HepG2 (cell line): Measurements from ENCODE around the gene GAS2. TPM values are rescaled to one million over a fixed set of nuclear protein-coding genes. Genes with fewer than 3 reads are reported as not detected.

Source experiments
- ATAC-seq: fragments of 200-7000 bp; cut with Tn5 transposase; 3 replicates; pipeline ENCODE4 v1.9.1; 2020; ENCODE audit warnings: mild to moderate bottlenecking, moderate library complexity
- BruUV-seq: library from RNA; stranded (reverse); fragments of 400-500 nt; replicated peaks from 2 replicates; lab custom pipeline; 2021; lab: Mats Ljungman, UMichigan
- CTCF ChIA-PET: fragments of 300-600 bp; formaldehyde crosslinking; extraction: SDS; loops from one replicate; lab custom pipeline; 2021; ENCODE audit warnings: low total read pairs, inconsistent platforms, low intra/inter-chr PET ratio; lab: Yijun Ruan, JAX
- POLR2A ChIA-PET: fragments of 350-600 bp; sonication (Branson Sonifier 250); formaldehyde crosslinking; loops from one replicate; lab custom pipeline; 2020; ENCODE audit warnings: antibody characterized with exemption, inconsistent platforms; lab: Yijun Ruan, JAX
- DNase-seq: peaks from one replicate; pipeline ENCODE4 v3.0.0-alpha.2; 2015; ENCODE audit warnings: low spot score
- FAIRE-seq: peaks from 3 replicates; lab custom pipeline; 2011; peaks lifted over from hg19 to GRCh38; lab: Jason Lieb, UNC
- H2AFZ ChIP-seq: one replicate; pipeline ENCODE4 v1.6.1; 2011; ENCODE audit warnings: low read length, inconsistent platforms
- H3K27ac ChIP-seq: fragments of 300-600 bp; 3 replicates; pipeline ENCODE4 v1.8.0; 2011; ENCODE audit warnings: mixed run types, mild to moderate bottlenecking, mixed read lengths, low read length, inconsistent platforms; ENCODE audit not compliant: insufficient read depth; ENCODE audit errors: extremely low read length
- H3K27me3 ChIP-seq, 2 experiments: fragments of 200-600 bp in 1 of 2; 2 replicates in 1 of 2; 3 replicates in 1 of 2; pipeline versions ENCODE4 v1.6.0 to v1.8.0; 2011; ENCODE audit warnings: low read length in 2 of 2, mild to moderate bottlenecking in 2 of 2, moderate library complexity in 2 of 2, inconsistent platforms in 1 of 2; ENCODE audit not compliant: insufficient read depth in 2 of 2, control insufficient read depth in 1 of 2
- H3K36me3 ChIP-seq, 2 experiments: fragments of 200-600 bp in 1 of 2; replicated peaks in 1 of 2; 2 replicates in 1 of 2; 3 replicates in 1 of 2; pipeline versions ENCODE4 v1.5.1 to v1.8.0; 2011; ENCODE audit warnings: low read length in 2 of 2, inconsistent platforms in 1 of 2; ENCODE audit not compliant: insufficient read depth in 2 of 2, control insufficient read depth in 1 of 2
- H3K4me1 ChIP-seq: 2 replicates; pipeline ENCODE4 v1.5.1; 2012; ENCODE audit warnings: low read length, inconsistent platforms; ENCODE audit not compliant: insufficient read depth
- H3K4me2 ChIP-seq: 2 replicates; pipeline ENCODE4 v1.6.0; 2011; ENCODE audit warnings: low read depth, low read length, inconsistent platforms
- H3K4me3 ChIP-seq, 3 experiments: fragments of 200-600 bp in 1 of 3; sonication (generic), shearing (Covaris generic) in 1 of 3; replicated peaks in 1 of 3; 2 replicates each; pipeline ENCODE4 v1.5.1; 2011 to 2016; ENCODE audit warnings: low read length in 3 of 3, inconsistent platforms in 2 of 3, low read depth in 2 of 3, mild to moderate bottlenecking in 2 of 3, control low read depth in 1 of 3, mixed read lengths in 1 of 3; ENCODE audit not compliant: insufficient read depth in 1 of 3
- H3K79me2 ChIP-seq: one replicate; pipeline ENCODE4 v1.6.1; 2011; ENCODE audit warnings: low read length, inconsistent platforms; ENCODE audit not compliant: insufficient read depth
- H3K9ac ChIP-seq: 2 replicates; pipeline ENCODE4 v1.6.0; 2011; ENCODE audit warnings: mild to moderate bottlenecking, low read depth, low read length, inconsistent platforms; ENCODE audit not compliant: insufficient read depth
- H3K9me3 ChIP-seq: 2 replicates; pipeline ENCODE4 v1.5.1; 2012; ENCODE audit warnings: mild to moderate bottlenecking, low read length
- H4K20me1 ChIP-seq: 2 replicates; pipeline ENCODE4 v1.6.0; 2011; ENCODE audit warnings: inconsistent platforms, mild to moderate bottlenecking, low read length, moderate library complexity; ENCODE audit not compliant: insufficient read depth
- ADNP ChIP-seq: sonication (generic); formaldehyde crosslinking; IDR thresholded peaks from 2 replicates; pipeline ENCODE4 v1.4.0; 2020; ENCODE audit warnings: missing genetic modification reagents
- CBX1 ChIP-seq: IDR thresholded peaks from one replicate; pipeline ENCODE4 v1.6.1; 2016; ENCODE audit warnings: antibody characterized with exemption, low read depth
- GLMP ChIP-seq: sonication (generic); formaldehyde crosslinking; IDR thresholded peaks from 2 replicates; pipeline ENCODE4 v1.9.0; 2021; ENCODE audit warnings: missing genetic modification reagents, mild to moderate bottlenecking, borderline replicate concordance
- HDAC1 ChIP-seq: sonication (generic); formaldehyde crosslinking; IDR thresholded peaks from 2 replicates; pipeline ENCODE4 v1.5.1; 2020; ENCODE audit warnings: mild to moderate bottlenecking, missing genetic modification reagents
- IRF9 ChIP-seq: sonication (generic); formaldehyde crosslinking; IDR thresholded peaks from 2 replicates; pipeline ENCODE4 v1.8.0; 2022; ENCODE audit warnings: missing genetic modification reagents, mild to moderate bottlenecking, borderline replicate concordance
- LCORL ChIP-seq, 2 experiments: fragments of 450-650 bp in 1 of 2; sonication (generic) in 1 of 2; formaldehyde crosslinking in 1 of 2; IDR thresholded peaks; 2 replicates each; pipeline versions ENCODE4 v1.5.0 to v1.6.1; 2017 to 2020; ENCODE audit warnings: antibody characterized with exemption in 1 of 2, missing genetic modification reagents in 1 of 2
- NFIC ChIP-seq: IDR thresholded peaks from 2 replicates; pipeline ENCODE4 v1.6.1; 2012; ENCODE audit warnings: mild to moderate bottlenecking, low read length, inconsistent platforms
- ZNF501 ChIP-seq: sonication (generic); formaldehyde crosslinking; IDR thresholded peaks from 2 replicates; pipeline ENCODE4 v1.5.1; 2020; ENCODE audit warnings: mild to moderate bottlenecking, moderate library complexity, missing genetic modification reagents
- ZNF576 ChIP-seq: sonication (generic); formaldehyde crosslinking; IDR thresholded peaks from 2 replicates; pipeline ENCODE4 v1.4.0; 2020; ENCODE audit warnings: mild to moderate bottlenecking, missing genetic modification reagents
- ZSCAN20 ChIP-seq: sonication (generic); formaldehyde crosslinking; IDR thresholded peaks from 2 replicates; pipeline ENCODE4 v1.4.0; 2020; ENCODE audit warnings: missing genetic modification reagents, mild to moderate bottlenecking, borderline replicate concordance
- ZSCAN22 ChIP-seq: sonication (generic); formaldehyde crosslinking; IDR thresholded peaks from 2 replicates; pipeline ENCODE4 v1.4.0; 2020; ENCODE audit warnings: mild to moderate bottlenecking, missing genetic modification reagents
- WGBS: methylation state at CpG from one replicate; pipeline ENCODE4 v1.1.6; 2017; ENCODE audit warnings: low lambda C conversion rate; 5-methylcytosine and 5-hydroxymethylcytosine counted together
- in situ Hi-C: cut with HindIII; loops from 2 replicates; pipeline ENCODE4 v1.10.0; 2017; ENCODE audit warnings: low pct_unique_long_range_greater_than_20kb; ENCODE audit not compliant: extremely low pct_ligation_motif_present
- intact Hi-C: fragments of 100-400 bp; cut with micrococcal nuclease; formaldehyde crosslinking; loops from one replicate; pipeline ENCODE4 v1.10.0; 2022; ENCODE audit not compliant: unreplicated experiment
- polyA plus RNA-seq, 8 experiments: library from polyadenylated mRNA; depleted of rRNA in 3 of 8; stranded (reverse) in 7 of 8; unstranded in 1 of 8; fragments of >200 nt; fragmentation: Illumina TruSeq in 4 of 8; extraction: Trizol in 4 of 8; gene quantifications; 2 replicates each; pipeline versions ENCODE4 v1.2.1 to v1.2.3, GENCODE V29; 2011 to 2016; ENCODE audit warnings: low read depth in 4 of 8, missing spikeins in 1 of 8, mixed read lengths in 1 of 8; ENCODE audit not compliant: insufficient read depth in 1 of 8
- total RNA-seq, 5 experiments: library from RNA; depleted of rRNA; stranded (reverse); fragments of >200 nt; fragmentation: Illumina TruSeq; extraction: Trizol; gene quantifications; 2 replicates each; pipeline ENCODE4 v1.2.3, GENCODE V29; 2016; ENCODE audit warnings: low read depth in 1 of 5
- TF ChIP-seq, protein P1 (sequence below): sonication (generic); formaldehyde crosslinking; IDR thresholded peaks from 2 replicates; pipeline ENCODE4 v1.8.0; 2022; ENCODE audit warnings: missing genetic modification reagents, low read depth, mild to moderate bottlenecking, borderline replicate concordance
- TF ChIP-seq, protein P2 (sequence below), 2 experiments: sonication (generic) in 1 of 2; formaldehyde crosslinking in 1 of 2; IDR thresholded peaks; 2 replicates each; pipeline versions ENCODE4 v1.4.0 to v1.6.1; 2018 to 2020; ENCODE audit warnings: missing genetic modification reagents in 2 of 2, borderline replicate concordance in 1 of 2, low read depth in 1 of 2, mild to moderate bottlenecking in 1 of 2, missing biosample characterization in 1 of 2
- TF ChIP-seq, protein P3 (sequence below): sonication (generic); formaldehyde crosslinking; IDR thresholded peaks from 2 replicates; pipeline ENCODE4 v1.5.0; 2020; ENCODE audit warnings: mild to moderate bottlenecking, low read depth, missing genetic modification reagents, borderline replicate concordance

Gene GAS2
- total and polyA plus RNA-seq, 2 of the 13 experiments (the other 11 are each of a cell fraction or from before 2014, with no cell fraction given), result 26.0 to 85.1 TPM

DNA sequence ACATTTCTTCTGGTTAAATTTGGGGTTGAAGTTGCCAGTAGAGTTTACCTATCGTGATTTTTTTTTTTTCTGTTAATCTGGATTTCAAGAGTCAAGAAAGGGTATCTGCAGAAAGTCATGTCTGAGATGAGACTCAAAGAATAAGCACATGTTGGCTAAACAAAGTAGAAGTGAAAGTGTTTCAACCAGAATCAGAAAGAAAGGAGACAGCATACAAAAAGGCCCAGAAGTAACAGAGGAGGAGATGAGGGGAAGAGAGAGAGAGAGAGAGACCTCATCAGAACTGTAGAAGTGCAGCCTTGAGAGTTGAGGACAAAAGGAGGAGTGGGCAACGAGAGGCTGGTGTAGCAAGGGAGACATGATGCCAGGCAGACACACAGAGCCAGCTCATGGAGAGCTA, 108.3 kb downstream of the GAS2 start:
- no peak overlapping the region for H3K4me3 ChIP-seq
- no peak overlapping the region for H3K27ac ChIP-seq
- no peaks in the 10 kb centered on the region for H4K20me1 ChIP-seq
- BruUV-seq, result no TSS peak
- in situ Hi-C loops (no loop called here), intact Hi-C loops (no loop called here)
- CTCF ChIA-PET, result no interaction called here
- no peak overlapping the region for H3K9ac ChIP-seq
- no peak for FAIRE-seq
- DNase-seq, result no peak
- no peaks in the 10 kb centered on the region for H3K79me2 ChIP-seq
- POLR2A ChIA-PET, result no interaction called here
- H3K9me3 ChIP-seq, result no peaks in the 10 kb centered on the region
- peaks cover 9% of the 10 kb centered on the region for H3K4me1 ChIP-seq
- ATAC-seq, result no peak
- TF ChIP-seq, protein P1, sequence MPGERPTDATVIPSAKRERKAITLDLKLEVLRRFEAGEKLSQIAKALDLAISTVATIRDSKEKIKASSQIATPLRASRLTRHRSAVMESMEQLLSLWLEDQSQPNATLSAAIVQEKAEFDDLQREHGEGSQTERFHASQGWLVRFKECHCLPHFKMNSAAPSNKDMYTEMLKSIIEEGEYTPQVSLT, result no peak
- TF ChIP-seq, protein P2, sequence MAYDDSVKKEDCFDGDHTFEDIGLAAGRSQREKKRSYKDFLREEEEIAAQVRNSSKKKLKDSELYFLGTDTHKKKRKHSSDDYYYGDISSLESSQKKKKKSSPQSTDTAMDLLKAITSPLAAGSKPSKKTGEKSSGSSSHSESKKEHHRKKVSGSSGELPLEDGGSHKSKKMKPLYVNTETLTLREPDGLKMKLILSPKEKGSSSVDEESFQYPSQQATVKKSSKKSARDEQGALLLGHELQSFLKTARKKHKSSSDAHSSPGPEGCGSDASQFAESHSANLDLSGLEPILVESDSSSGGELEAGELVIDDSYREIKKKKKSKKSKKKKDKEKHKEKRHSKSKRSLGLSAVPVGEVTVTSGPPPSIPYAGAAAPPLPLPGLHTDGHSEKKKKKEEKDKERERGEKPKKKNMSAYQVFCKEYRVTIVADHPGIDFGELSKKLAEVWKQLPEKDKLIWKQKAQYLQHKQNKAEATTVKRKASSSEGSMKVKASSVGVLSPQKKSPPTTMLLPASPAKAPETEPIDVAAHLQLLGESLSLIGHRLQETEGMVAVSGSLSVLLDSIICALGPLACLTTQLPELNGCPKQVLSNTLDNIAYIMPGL (CRISPR knock-in tag; IDR thresholded peaks at IDR 0.05; ENCODE audit: borderline replicate concordance in 1 of 2, low read depth in 1 of 2), result no peak
- no peak for TF ChIP-seq LCORL (IDR thresholded peaks at IDR 0.05)
- no peak for TF ChIP-seq LCORL (CRISPR knock-in tag; IDR thresholded peaks at IDR 0.05)
- no peak for TF ChIP-seq ZSCAN22 (CRISPR knock-in tag)
- TF ChIP-seq, protein P3, sequence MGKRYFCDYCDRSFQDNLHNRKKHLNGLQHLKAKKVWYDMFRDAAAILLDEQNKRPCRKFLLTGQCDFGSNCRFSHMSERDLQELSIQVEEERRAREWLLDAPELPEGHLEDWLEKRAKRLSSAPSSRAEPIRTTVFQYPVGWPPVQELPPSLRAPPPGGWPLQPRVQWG (CRISPR knock-in tag), result no peak
- TF ChIP-seq ZNF576 (CRISPR knock-in tag), result no peak
- TF ChIP-seq ZNF501 (CRISPR knock-in tag), result no peak
- no peak for TF ChIP-seq GLMP (CRISPR knock-in tag)
- no peak for TF ChIP-seq HDAC1 (CRISPR knock-in tag)
- no peak for TF ChIP-seq CBX1
- no peak for TF ChIP-seq ADNP (CRISPR knock-in tag)
- TF ChIP-seq NFIC, result no peak
- no peak for TF ChIP-seq ZSCAN20 (CRISPR knock-in tag)
- no peak for TF ChIP-seq IRF9 (CRISPR knock-in tag)
- 89% methylated on average over 2 of the region's 2 CpGs for WGBS
- no peaks in the 10 kb centered on the region for H3K36me3 ChIP-seq
- no peaks in the 10 kb centered on the region for H3K27me3 ChIP-seq
- H2AFZ ChIP-seq, result no peak overlapping the region
- no peak overlapping the region for H3K4me2 ChIP-seq
